K562 (cell line): ENCODE data around the gene USP11. TPM values are rescaled to one million over a fixed set of nuclear protein-coding genes. Genes with fewer than 3 reads are reported as not detected.

Experiments used
- BMI1 ChIP-seq: fragments of 150-350 bp; IDR thresholded peaks from 2 replicates; pipeline ENCODE4 v1.6.1; 2014; ENCODE audit warnings: low read length
- E2F4 ChIP-seq: sonication (generic); formaldehyde crosslinking; IDR thresholded peaks from 2 replicates; pipeline ENCODE4 v1.8.0; 2022; ENCODE audit warnings: mild to moderate bottlenecking, low read depth, missing genetic modification reagents
- ESRRB ChIP-seq: fragments of 250-450 bp; sonication (Bioruptor Pico); IDR thresholded peaks from 2 replicates; pipeline ENCODE4 v1.5.0; 2020; ENCODE audit warnings: mild to moderate bottlenecking, moderate library complexity, borderline replicate concordance
- ETS2 ChIP-seq: IDR thresholded peaks from 2 replicates; pipeline ENCODE4 v1.6.1; 2016; ENCODE audit warnings: borderline replicate concordance, missing genetic modification characterization, mild to moderate bottlenecking, moderate library complexity, missing compliant biosample characterization; ENCODE audit not compliant: poor library complexity, severe bottlenecking
- FOXA3 ChIP-seq, 2 experiments: fragments of 450-650 bp in 1 of 2; sonication (generic) in 1 of 2; formaldehyde crosslinking; IDR thresholded peaks in 1 of 2; conservative IDR thresholded peaks in 1 of 2; 2 replicates each; pipeline versions ENCODE4 v1.4.0 to v1.8.0; 2020 to 2022; ENCODE audit warnings: mild to moderate bottlenecking in 2 of 2, missing genetic modification reagents in 1 of 2
- HDAC8 ChIP-seq: fragments of 450-650 bp; IDR thresholded peaks from 2 replicates; pipeline ENCODE4 v1.6.1; 2016; ENCODE audit warnings: mild to moderate bottlenecking, missing genetic modification characterization, moderate library complexity, missing compliant biosample characterization
- HDGF ChIP-seq: fragments of 450-650 bp; IDR thresholded peaks from 2 replicates; pipeline ENCODE4 v1.6.1; 2016
- KAT2B ChIP-seq: IDR thresholded peaks from one replicate; pipeline ENCODE4 v1.6.1; 2012; ENCODE audit warnings: low read depth, mild to moderate bottlenecking, control low read depth, inconsistent platforms, low read length, moderate library complexity
- L3MBTL2 ChIP-seq: fragments of 450-650 bp; IDR thresholded peaks from 2 replicates; pipeline ENCODE4 v1.6.1; 2016; ENCODE audit warnings: mild to moderate bottlenecking, moderate library complexity
- NFATC3 ChIP-seq: fragments of 450-650 bp; IDR thresholded peaks from 2 replicates; pipeline ENCODE4 v1.6.1; 2017; ENCODE audit warnings: mild to moderate bottlenecking
- NFIX ChIP-seq: fragments of 250-450 bp; sonication (Bioruptor Pico); IDR thresholded peaks from 2 replicates; pipeline ENCODE4 v1.4.0; 2020; ENCODE audit warnings: low read depth, mild to moderate bottlenecking, moderate library complexity
- NRF1 ChIP-seq, 2 experiments: fragments of 450-650 bp; IDR thresholded peaks in 1 of 2; conservative IDR thresholded peaks in 1 of 2; 2 replicates each; pipeline ENCODE4 v1.6.1; 2014; ENCODE audit warnings: mild to moderate bottlenecking in 2 of 2
- PBX2 ChIP-seq, 2 experiments: IDR thresholded peaks in 1 of 2; conservative IDR thresholded peaks in 1 of 2; 2 replicates each; pipeline ENCODE4 v1.6.1; 2016; ENCODE audit warnings: low read depth in 2 of 2, mild to moderate bottlenecking in 1 of 2, missing compliant biosample characterization in 1 of 2, missing genetic modification characterization in 1 of 2, moderate library complexity in 1 of 2
- SMARCE1 ChIP-seq: fragments of 450-650 bp; IDR thresholded peaks from 2 replicates; pipeline ENCODE4 v1.7.1; 2016; ENCODE audit warnings: mild to moderate bottlenecking
- XRCC5 ChIP-seq: fragments of 200-400 bp; formaldehyde crosslinking; IDR thresholded peaks from 2 replicates; pipeline ENCODE4 v1.6.1; 2017; ENCODE audit warnings: low read depth, mild to moderate bottlenecking, low read length
- YBX1 ChIP-seq: fragments of 450-650 bp; IDR thresholded peaks from 2 replicates; pipeline ENCODE4 v1.7.1; 2016; ENCODE audit warnings: mild to moderate bottlenecking
- ZEB2 ChIP-seq: fragments of 450-650 bp; IDR thresholded peaks from 2 replicates; pipeline ENCODE4 v1.6.1; 2016
- ZNF354B ChIP-seq: fragments of 250-450 bp; sonication (Bioruptor Pico); IDR thresholded peaks from 2 replicates; pipeline ENCODE4 v1.4.0; 2020
- ZSCAN29 ChIP-seq: fragments of 450-650 bp; IDR thresholded peaks from 2 replicates; pipeline ENCODE4 v1.6.1; 2017
- polyA plus RNA-seq, 8 experiments: library from polyadenylated mRNA; depleted of rRNA in 4 of 8; stranded (reverse) in 5 of 8; unstranded in 3 of 8; fragments of >200 nt; fragmentation: Nextera tagmentation in 2 of 8; fragmentation: Illumina TruSeq in 1 of 8; extraction: Ambion mirVana in 2 of 8; extraction: Trizol in 1 of 8; gene quantifications; 2 replicates each; pipeline versions ENCODE4 v1.2.1 to v1.2.3, GENCODE V29; 2011 to 2014; ENCODE audit warnings: inconsistent platforms in 1 of 8, missing spikeins in 1 of 8
- total RNA-seq, 7 experiments: library from RNA; depleted of rRNA in 6 of 7; stranded (reverse); fragments of >200 nt in 6 of 7; fragmentation: Illumina TruSeq in 2 of 7; extraction: Trizol in 2 of 7; gene quantifications; 2 replicates each; pipeline versions ENCODE4 v1.2.1 to v1.2.3, GENCODE V29; 2011 to 2021; ENCODE audit warnings: low replicate concordance in 1 of 7
- TF ChIP-seq, protein P1 (sequence below): fragments of 450-650 bp; formaldehyde crosslinking; IDR thresholded peaks from 2 replicates; pipeline ENCODE4 v1.4.0; 2020; ENCODE audit warnings: mild to moderate bottlenecking
- TF ChIP-seq, protein P2 (sequence below): fragments of 450-650 bp; IDR thresholded peaks from 2 replicates; pipeline ENCODE4 v1.6.1; 2014; ENCODE audit warnings: low read depth, mild to moderate bottlenecking, moderate library complexity, borderline replicate concordance
- TF ChIP-seq, protein P3 (sequence below): fragments of 450-650 bp; IDR thresholded peaks from 2 replicates; pipeline ENCODE4 v1.6.1; 2016; ENCODE audit warnings: low read depth, mild to moderate bottlenecking, moderate library complexity

USP11 gene
- total and polyA plus RNA-seq, 9 of the 15 experiments (the other 6 are each of a cell fraction or from before 2014, with no cell fraction given): 2.5 to 29.0 (median 11.7) TPM

DNA sequence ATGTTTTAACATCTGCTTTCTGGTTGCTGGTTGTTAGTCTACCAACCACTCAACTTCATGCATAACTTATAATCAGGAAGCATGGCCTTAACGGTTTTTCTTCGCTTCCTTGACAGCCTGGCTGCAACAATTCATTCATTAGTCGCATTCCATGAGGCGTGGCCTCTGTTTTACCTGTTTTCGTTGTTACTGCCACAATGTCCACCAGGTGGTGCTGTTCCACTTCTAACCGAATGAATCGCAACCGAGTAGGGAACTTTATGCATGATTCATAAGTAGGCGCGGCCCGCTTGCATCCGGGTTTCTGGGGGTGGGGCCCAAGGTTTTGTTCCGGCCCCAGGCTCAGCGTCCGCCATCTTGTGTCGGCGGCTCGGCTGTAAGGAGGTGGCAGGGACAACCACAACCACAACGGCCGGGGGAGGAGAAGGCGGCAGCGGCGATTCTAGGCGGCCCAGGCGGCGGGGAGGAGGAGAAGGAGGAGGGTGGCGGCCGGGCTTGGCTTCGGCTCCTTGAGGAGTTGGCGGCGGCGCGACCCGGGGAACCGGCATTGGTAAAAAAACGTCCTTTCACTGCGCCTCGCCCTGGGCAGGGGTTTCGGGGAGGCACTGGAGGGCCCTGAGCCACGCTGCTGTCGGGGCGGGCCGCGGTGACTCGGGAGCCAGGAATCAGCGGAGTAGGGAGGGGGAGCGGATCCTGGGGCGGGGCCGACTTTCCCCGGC lies 39.2 kb upstream of the USP11 start, which contains the start of gene UBA1 (continued):
- TF ChIP-seq HDAC8 (no peak), SMARCE1 (no peak), FOXA3 (CRISPR knock-in tag; conservative IDR thresholded peaks at IDR 0.05 in 1 of 2, IDR thresholded peaks at IDR 0.05 in 1 of 2) (0 out of 4 replicates have a peak, but pooled peaks of 1 of the 2 experiments have one; percentile 34), XRCC5 (no peak), ZNF354B (no peak), E2F4 (CRISPR knock-in tag) (no peak), ZSCAN29 (no peak), NRF1 (conservative IDR thresholded peaks at IDR 0.05 in 1 of 2, IDR thresholded peaks at IDR 0.05 in 1 of 2) (peak; percentile 15 to 25; a peak in 1 of 4 replicates), NFATC3 (no peak), BMI1 (no peak), PBX2 (CRISPR knock-in tag; IDR thresholded peaks at IDR 0.05; ENCODE audit: low read depth) (no peak), PBX2 (tag; conservative IDR thresholded peaks at IDR 0.05; ENCODE audit: low read depth) (peak; percentile 46; the same call in 1 of the 2 replicates), NFIX (CRISPR knock-in tag) (no peak), HDGF (no peak), ESRRB (CRISPR knock-in tag) (no peak), L3MBTL2 (peak; percentile 45; the same call in 1 of the 2 replicates), ETS2 (no peak), ZEB2 (no peak), YBX1 (no peak), KAT2B (no peak)
- TF ChIP-seq, protein P1, sequence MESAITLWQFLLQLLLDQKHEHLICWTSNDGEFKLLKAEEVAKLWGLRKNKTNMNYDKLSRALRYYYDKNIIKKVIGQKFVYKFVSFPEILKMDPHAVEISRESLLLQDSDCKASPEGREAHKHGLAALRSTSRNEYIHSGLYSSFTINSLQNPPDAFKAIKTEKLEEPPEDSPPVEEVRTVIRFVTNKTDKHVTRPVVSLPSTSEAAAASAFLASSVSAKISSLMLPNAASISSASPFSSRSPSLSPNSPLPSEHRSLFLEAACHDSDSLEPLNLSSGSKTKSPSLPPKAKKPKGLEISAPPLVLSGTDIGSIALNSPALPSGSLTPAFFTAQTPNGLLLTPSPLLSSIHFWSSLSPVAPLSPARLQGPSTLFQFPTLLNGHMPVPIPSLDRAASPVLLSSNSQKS: no peak
- TF ChIP-seq, protein P2, sequence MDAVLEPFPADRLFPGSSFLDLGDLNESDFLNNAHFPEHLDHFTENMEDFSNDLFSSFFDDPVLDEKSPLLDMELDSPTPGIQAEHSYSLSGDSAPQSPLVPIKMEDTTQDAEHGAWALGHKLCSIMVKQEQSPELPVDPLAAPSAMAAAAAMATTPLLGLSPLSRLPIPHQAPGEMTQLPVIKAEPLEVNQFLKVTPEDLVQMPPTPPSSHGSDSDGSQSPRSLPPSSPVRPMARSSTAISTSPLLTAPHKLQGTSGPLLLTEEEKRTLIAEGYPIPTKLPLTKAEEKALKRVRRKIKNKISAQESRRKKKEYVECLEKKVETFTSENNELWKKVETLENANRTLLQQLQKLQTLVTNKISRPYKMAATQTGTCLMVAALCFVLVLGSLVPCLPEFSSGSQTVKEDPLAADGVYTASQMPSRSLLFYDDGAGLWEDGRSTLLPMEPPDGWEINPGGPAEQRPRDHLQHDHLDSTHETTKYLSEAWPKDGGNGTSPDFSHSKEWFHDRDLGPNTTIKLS: peak; percentile 33; the same call in 1 of the 2 replicates
- TF ChIP-seq, protein P3, sequence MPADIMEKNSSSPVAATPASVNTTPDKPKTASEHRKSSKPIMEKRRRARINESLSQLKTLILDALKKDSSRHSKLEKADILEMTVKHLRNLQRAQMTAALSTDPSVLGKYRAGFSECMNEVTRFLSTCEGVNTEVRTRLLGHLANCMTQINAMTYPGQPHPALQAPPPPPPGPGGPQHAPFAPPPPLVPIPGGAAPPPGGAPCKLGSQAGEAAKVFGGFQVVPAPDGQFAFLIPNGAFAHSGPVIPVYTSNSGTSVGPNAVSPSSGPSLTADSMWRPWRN: no peak
